Ishikawa (cell line): ENCODE measurements around the gene GPR78.

Source experiments
- CEBPB ChIP-seq: IDR thresholded peaks from 2 replicates; pipeline ENCODE4 v1.6.1; 2012
- CREB1 ChIP-seq: IDR thresholded peaks from 2 replicates; pipeline ENCODE4 v1.6.1; 2012; ENCODE audit warnings: low read depth
- EGR1 ChIP-seq: IDR thresholded peaks from 2 replicates; pipeline ENCODE4 v1.6.1; 2012
- EP300 ChIP-seq: IDR thresholded peaks from 2 replicates; pipeline ENCODE4 v1.6.1; 2012; ENCODE audit warnings: borderline replicate concordance
- FOXM1 ChIP-seq: IDR thresholded peaks from 2 replicates; pipeline ENCODE4 v1.6.1; 2012; ENCODE audit warnings: low read depth, borderline replicate concordance
- NFIC ChIP-seq: IDR thresholded peaks from 2 replicates; pipeline ENCODE4 v1.6.1; 2012
- RAD21 ChIP-seq: IDR thresholded peaks from 2 replicates; pipeline ENCODE4 v1.6.1; 2012; ENCODE audit warnings: low read depth
- TAF1 ChIP-seq: IDR thresholded peaks from 2 replicates; pipeline ENCODE4 v1.6.1; 2012; ENCODE audit warnings: low read depth, mild to moderate bottlenecking
- TCF12 ChIP-seq: IDR thresholded peaks from 2 replicates; pipeline ENCODE4 v1.6.1; 2012; ENCODE audit warnings: low read depth
- TEAD4 ChIP-seq: IDR thresholded peaks from 2 replicates; pipeline ENCODE4 v1.6.1; 2012
- YY1 ChIP-seq: IDR thresholded peaks from 2 replicates; pipeline ENCODE4 v1.6.1; 2012; ENCODE audit warnings: low read depth
- ZBTB7A ChIP-seq: IDR thresholded peaks from 2 replicates; pipeline ENCODE4 v1.6.1; 2012; ENCODE audit warnings: low read depth
- TF ChIP-seq, protein P1 (sequence below): IDR thresholded peaks from 2 replicates; pipeline ENCODE4 v1.6.1; 2012
- TF ChIP-seq, protein P2 (sequence below): IDR thresholded peaks from 2 replicates; pipeline ENCODE4 v1.6.1; 2012; ENCODE audit warnings: low read depth, mild to moderate bottlenecking
- TF ChIP-seq, protein P3 (sequence below): IDR thresholded peaks from 2 replicates; pipeline ENCODE4 v1.6.1; 2012

Gene GPR78

DNA sequence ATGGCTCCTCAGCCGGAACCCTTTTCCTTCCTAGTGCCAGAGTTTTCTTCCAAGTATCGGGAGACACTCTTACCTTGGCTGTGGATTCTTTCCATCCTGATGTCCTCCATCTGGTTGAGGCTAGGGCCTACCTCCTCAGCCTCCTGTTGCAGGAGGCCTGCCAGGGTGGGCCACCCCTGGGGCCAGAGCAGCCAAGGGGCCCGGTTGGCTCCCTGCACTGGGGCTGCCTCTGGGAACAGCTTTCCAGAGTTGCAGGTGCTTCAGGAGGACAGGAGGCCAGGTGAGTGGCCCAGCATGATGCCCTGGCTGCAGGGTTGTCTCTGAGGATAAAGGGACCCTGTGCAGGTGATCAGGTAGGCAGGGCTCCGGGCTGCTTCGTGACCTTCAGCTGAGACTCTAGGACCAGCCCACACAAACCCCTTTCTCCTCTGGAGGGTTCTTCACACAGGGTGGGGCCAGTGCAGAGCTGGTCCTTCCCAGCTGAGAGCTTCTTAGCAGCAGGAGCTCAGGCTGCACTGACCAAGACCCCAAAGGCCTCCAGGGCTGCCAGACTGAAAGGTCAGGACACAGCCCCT lies 5.3 kb upstream of the GPR78 start:
- TF ChIP-seq CEBPB (no peak), EGR1 (no peak), FOXM1 (no peak), TEAD4 (no peak), YY1 (no peak), TCF12 (no peak), TAF1 (no peak), RAD21 (no peak), EP300 (no peak), CREB1 (no peak), ZBTB7A (no peak), NFIC (no peak)
- TF ChIP-seq, protein P1, sequence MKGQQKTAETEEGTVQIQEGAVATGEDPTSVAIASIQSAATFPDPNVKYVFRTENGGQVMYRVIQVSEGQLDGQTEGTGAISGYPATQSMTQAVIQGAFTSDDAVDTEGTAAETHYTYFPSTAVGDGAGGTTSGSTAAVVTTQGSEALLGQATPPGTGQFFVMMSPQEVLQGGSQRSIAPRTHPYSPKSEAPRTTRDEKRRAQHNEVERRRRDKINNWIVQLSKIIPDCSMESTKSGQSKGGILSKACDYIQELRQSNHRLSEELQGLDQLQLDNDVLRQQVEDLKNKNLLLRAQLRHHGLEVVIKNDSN, result no peak
- TF ChIP-seq, protein P2, sequence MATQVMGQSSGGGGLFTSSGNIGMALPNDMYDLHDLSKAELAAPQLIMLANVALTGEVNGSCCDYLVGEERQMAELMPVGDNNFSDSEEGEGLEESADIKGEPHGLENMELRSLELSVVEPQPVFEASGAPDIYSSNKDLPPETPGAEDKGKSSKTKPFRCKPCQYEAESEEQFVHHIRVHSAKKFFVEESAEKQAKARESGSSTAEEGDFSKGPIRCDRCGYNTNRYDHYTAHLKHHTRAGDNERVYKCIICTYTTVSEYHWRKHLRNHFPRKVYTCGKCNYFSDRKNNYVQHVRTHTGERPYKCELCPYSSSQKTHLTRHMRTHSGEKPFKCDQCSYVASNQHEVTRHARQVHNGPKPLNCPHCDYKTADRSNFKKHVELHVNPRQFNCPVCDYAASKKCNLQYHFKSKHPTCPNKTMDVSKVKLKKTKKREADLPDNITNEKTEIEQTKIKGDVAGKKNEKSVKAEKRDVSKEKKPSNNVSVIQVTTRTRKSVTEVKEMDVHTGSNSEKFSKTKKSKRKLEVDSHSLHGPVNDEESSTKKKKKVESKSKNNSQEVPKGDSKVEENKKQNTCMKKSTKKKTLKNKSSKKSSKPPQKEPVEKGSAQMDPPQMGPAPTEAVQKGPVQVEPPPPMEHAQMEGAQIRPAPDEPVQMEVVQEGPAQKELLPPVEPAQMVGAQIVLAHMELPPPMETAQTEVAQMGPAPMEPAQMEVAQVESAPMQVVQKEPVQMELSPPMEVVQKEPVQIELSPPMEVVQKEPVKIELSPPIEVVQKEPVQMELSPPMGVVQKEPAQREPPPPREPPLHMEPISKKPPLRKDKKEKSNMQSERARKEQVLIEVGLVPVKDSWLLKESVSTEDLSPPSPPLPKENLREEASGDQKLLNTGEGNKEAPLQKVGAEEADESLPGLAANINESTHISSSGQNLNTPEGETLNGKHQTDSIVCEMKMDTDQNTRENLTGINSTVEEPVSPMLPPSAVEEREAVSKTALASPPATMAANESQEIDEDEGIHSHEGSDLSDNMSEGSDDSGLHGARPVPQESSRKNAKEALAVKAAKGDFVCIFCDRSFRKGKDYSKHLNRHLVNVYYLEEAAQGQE, result no peak
- TF ChIP-seq, protein P3, sequence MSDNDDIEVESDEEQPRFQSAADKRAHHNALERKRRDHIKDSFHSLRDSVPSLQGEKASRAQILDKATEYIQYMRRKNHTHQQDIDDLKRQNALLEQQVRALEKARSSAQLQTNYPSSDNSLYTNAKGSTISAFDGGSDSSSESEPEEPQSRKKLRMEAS, result no peak

DNA sequence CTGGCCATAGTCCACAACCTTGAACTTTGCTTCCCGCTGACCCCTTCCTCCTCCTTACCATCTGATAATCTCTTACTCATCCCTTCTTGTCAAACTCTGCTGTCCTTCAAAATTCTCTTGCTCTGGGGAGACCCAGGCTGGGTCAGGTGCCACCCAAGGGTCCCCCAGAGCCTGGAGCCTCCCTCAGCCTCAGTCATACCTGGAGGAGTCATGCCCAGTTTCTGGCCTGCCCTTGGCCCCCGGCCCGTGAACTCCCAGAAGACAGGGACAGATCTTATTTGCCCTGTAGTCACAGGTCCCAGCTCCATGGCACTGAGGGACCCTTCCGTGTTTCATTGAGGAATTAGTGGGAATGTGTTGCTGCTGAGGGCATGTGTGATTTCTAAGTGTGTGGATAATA lies 4.7 kb upstream of the GPR78 start:
- TF ChIP-seq CREB1, result no peak
- TF ChIP-seq FOXM1, result no peak
- no peak for TF ChIP-seq TEAD4
- no peak for TF ChIP-seq TCF12
- no peak for TF ChIP-seq EGR1
- TF ChIP-seq, protein P2, result no peak
- TF ChIP-seq EP300, result no peak
- TF ChIP-seq, protein P1, result no peak
- TF ChIP-seq CEBPB, result no peak
- no peak for TF ChIP-seq RAD21
- TF ChIP-seq, protein P3, result no peak

DNA sequence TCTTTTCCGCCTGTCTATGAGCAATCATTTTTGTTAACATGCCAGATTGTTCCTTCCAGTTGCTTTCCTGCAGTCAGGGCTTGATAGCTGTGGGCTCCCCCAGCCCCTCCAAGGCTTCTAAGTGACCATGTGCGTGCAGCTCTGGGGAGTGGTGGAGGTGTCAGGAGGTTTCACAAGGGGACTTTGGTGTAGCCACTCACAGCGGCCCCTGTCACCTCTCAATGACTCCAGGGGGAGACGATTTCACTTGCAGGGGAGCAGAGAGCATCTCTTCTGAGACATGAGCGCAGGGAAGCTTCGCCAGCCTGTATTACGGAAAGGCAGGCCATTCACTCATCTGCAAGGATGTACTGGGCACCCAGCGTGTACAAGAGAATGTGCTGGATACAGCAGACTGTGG lies 3.1 kb upstream of the GPR78 start:
- no peak for TF ChIP-seq CEBPB
- no peak for TF ChIP-seq CREB1
- no peak for TF ChIP-seq ZBTB7A
- no peak for TF ChIP-seq RAD21
- no peak for TF ChIP-seq YY1
- TF ChIP-seq, protein P1, result no peak
- TF ChIP-seq FOXM1, result no peak
- no peak for TF ChIP-seq EP300
- TF ChIP-seq TCF12, result no peak
- no peak for TF ChIP-seq NFIC
- no peak for TF ChIP-seq EGR1
- no peak for TF ChIP-seq TEAD4

DNA sequence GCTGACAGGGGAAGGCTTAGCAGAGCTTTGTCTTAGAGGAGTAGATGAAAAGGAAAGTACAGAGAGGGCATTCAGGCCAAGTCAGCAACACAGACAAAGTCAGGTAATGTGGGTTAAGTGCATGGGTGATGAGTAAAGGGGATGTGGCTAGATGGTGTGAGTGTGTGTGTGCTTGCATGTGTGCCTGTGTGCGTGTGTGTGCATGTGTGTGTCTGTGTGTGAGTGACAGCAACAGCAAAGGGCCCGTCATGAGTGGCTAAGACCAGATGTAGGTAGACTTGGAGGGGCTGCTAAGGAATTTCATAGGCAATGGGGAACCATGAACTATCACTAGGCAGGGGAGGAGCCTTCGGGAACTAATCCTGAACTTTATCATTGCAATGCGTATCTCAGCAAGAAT lies 2.2 kb upstream of the GPR78 start:
- TF ChIP-seq RAD21 (no peak), EGR1 (no peak), TCF12 (no peak), YY1 (no peak), CEBPB (no peak), ZBTB7A (no peak), EP300 (no peak), NFIC (no peak), TAF1 (no peak), FOXM1 (no peak), CREB1 (no peak)
- TF ChIP-seq, protein P1, result no peak
- TF ChIP-seq, protein P3, result no peak
- TF ChIP-seq, protein P2, result no peak
